Measurements from ENCODE around the gene PSMB11.

GRCh38 chr14:23053426-23053825, 11.4 kb downstream of the PSMB11 start:
- TF ChIP-seq, protein P1, sequence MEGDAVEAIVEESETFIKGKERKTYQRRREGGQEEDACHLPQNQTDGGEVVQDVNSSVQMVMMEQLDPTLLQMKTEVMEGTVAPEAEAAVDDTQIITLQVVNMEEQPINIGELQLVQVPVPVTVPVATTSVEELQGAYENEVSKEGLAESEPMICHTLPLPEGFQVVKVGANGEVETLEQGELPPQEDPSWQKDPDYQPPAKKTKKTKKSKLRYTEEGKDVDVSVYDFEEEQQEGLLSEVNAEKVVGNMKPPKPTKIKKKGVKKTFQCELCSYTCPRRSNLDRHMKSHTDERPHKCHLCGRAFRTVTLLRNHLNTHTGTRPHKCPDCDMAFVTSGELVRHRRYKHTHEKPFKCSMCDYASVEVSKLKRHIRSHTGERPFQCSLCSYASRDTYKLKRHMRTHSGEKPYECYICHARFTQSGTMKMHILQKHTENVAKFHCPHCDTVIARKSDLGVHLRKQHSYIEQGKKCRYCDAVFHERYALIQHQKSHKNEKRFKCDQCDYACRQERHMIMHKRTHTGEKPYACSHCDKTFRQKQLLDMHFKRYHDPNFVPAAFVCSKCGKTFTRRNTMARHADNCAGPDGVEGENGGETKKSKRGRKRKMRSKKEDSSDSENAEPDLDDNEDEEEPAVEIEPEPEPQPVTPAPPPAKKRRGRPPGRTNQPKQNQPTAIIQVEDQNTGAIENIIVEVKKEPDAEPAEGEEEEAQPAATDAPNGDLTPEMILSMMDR (IDR thresholded peaks at IDR 0.05), result no peak
- TF ChIP-seq POLR2AphosphoS5 (IDR thresholded peaks at IDR 0.05; ENCODE audit: insufficient read depth in 1 of 2, low read depth in 1 of 2), result no peak
- TF ChIP-seq POLR2A (IDR thresholded peaks at IDR 0.05), result no peak
